DND-41 (cell line): Measurements from ENCODE around the gene HNRNPD.

Experiments
- ATAC-seq: fragments of 200-7000 bp; cut with Tn5 transposase; 3 replicates; pipeline ENCODE4 v1.9.1; 2021; ENCODE audit warnings: low read depth; ENCODE audit not compliant: insufficient read depth
- DNase-seq: peaks from one replicate; pipeline ENCODE4 v3.0.0-alpha.2; 2020
- H2AFZ ChIP-seq: 2 replicates; pipeline ENCODE4 v1.6.0; 2012; ENCODE audit warnings: low read depth, low read length
- H3K27ac ChIP-seq: 2 replicates; pipeline ENCODE4 v1.5.1; 2012; ENCODE audit warnings: low read length, inconsistent platforms
- H3K27me3 ChIP-seq: fragments of 200-600 bp; sonication (generic); 2 replicates; pipeline ENCODE4 v1.6.0; 2012; ENCODE audit warnings: low read length, mild to moderate bottlenecking, inconsistent platforms; ENCODE audit not compliant: insufficient read depth, poor library complexity
- H3K36me3 ChIP-seq: 2 replicates; pipeline ENCODE4 v1.5.1; 2012; ENCODE audit warnings: low read length, inconsistent platforms; ENCODE audit not compliant: insufficient read depth
- H3K4me1 ChIP-seq: 2 replicates; pipeline ENCODE4 v1.5.1; 2012; ENCODE audit warnings: mild to moderate bottlenecking, low read length; ENCODE audit not compliant: insufficient read depth
- H3K4me2 ChIP-seq: 2 replicates; pipeline ENCODE4 v1.6.0; 2012; ENCODE audit warnings: mild to moderate bottlenecking, moderate library complexity, low read length, inconsistent platforms; ENCODE audit not compliant: insufficient read depth
- H3K4me3 ChIP-seq, 2 experiments: fragments of 200-600 bp in 1 of 2; shearing (Covaris generic) in 1 of 2; 2 replicates each; pipeline ENCODE4 v1.5.1; 2012 to 2016; ENCODE audit warnings: inconsistent platforms in 2 of 2, low read length in 2 of 2, mild to moderate bottlenecking in 2 of 2, low read depth in 1 of 2, moderate library complexity in 1 of 2
- H3K79me2 ChIP-seq: 2 replicates; pipeline ENCODE4 v1.6.0; 2012; ENCODE audit warnings: low read length, inconsistent platforms; ENCODE audit not compliant: insufficient read depth
- H3K9ac ChIP-seq: 2 replicates; pipeline ENCODE4 v1.6.0; 2012; ENCODE audit warnings: low read depth, mild to moderate bottlenecking, inconsistent platforms, low read length, moderate library complexity
- H3K9me3 ChIP-seq: 2 replicates; pipeline ENCODE4 v1.5.1; 2012; ENCODE audit warnings: low read length, moderate library complexity, mild to moderate bottlenecking, inconsistent platforms; ENCODE audit not compliant: insufficient read depth, severe bottlenecking
- H4K20me1 ChIP-seq: 2 replicates; pipeline ENCODE4 v1.6.0; 2012; ENCODE audit warnings: low read length; ENCODE audit not compliant: insufficient read depth
- EZH2 ChIP-seq: IDR thresholded peaks from 3 replicates; pipeline ENCODE4 v1.6.1; 2012; ENCODE audit warnings: borderline replicate concordance, low read depth, mild to moderate bottlenecking, moderate library complexity, low read length, inconsistent platforms; ENCODE audit not compliant: severe bottlenecking
- TF ChIP-seq, protein P1 (sequence below): IDR thresholded peaks from 2 replicates; pipeline ENCODE4 v1.5.1; 2012; ENCODE audit warnings: borderline replicate concordance, low read length, moderate library complexity, mild to moderate bottlenecking; ENCODE audit not compliant: poor library complexity, severe bottlenecking; ENCODE audit errors: extremely low read depth

Gene HNRNPD, protein sequence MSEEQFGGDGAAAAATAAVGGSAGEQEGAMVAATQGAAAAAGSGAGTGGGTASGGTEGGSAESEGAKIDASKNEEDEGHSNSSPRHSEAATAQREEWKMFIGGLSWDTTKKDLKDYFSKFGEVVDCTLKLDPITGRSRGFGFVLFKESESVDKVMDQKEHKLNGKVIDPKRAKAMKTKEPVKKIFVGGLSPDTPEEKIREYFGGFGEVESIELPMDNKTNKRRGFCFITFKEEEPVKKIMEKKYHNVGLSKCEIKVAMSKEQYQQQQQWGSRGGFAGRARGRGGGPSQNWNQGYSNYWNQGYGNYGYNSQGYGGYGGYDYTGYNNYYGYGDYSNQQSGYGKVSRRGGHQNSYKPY

DNA sequence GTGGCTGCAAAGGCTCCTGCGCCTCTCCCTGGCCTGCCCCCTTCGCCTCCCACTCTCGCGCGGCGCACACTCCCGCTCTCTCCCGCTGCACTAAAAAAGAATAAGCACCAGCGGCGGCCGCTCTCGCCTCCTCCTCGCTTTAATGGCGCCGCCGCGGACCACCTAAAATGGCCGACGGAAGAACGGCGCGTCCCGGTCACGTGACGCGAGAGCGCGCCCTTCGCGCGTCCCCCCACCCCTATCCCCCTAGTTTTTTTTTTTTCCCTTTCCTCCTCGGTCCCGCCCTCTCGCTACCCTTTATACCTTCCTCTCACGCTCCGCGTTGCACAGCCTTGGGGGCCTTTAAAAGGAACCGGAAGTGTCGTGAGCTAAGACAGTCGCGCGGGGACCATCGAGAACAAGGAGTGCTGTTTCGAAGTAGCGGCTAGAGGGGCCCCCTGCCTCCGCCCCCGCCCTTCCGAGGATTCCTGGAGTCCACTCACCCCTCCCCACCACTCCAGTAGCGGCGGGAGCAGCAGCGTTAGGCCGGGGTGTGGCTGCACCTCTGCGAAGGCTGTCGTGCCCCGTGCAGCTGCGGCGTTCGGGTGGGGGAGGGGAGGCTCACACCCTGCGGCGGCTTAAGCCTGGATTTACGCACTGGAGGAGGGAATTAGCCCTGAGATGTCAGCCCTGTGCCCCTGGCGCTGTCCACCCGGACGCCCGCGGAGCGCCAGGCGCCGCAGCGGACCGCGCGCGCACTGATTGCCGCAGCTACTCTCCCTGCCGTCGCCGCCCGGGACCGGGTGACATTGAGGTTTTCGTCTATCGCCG, at the start of gene HNRNPD:
TSS of gene HNRNPD (minus strand) at position 176 of the 810 bp plus-strand sequence. CDS start 313 bp downstream, outside the sequence.
- H3K27ac ChIP-seq = peak within 1 kb of the TSS; percentile 94
- DNase-seq = peak; percentile 98
- peaks cover 46% of the 10 kb centered on the region for H3K36me3 ChIP-seq
- H3K4me2 ChIP-seq = peak within 1 kb of the TSS; percentile 84
- ATAC-seq = peak; percentile 87
- peaks cover 82% of the 10 kb centered on the region for H3K79me2 ChIP-seq
- peaks cover 39% of the 10 kb centered on the region for H3K4me1 ChIP-seq
- no peaks in the 10 kb centered on the region for H3K9me3 ChIP-seq
- H3K27me3 ChIP-seq = no peaks in the 10 kb centered on the region
- peaks cover 42% of the 10 kb centered on the region for H4K20me1 ChIP-seq
- peak within 1 kb of the TSS; percentile 95 for H3K9ac ChIP-seq
- H3K4me3 ChIP-seq = peak within 1 kb of the TSS; percentile 76 to 92
- H2AFZ ChIP-seq = peak within 1 kb of the TSS; percentile 78
- TF ChIP-seq, protein P1, sequence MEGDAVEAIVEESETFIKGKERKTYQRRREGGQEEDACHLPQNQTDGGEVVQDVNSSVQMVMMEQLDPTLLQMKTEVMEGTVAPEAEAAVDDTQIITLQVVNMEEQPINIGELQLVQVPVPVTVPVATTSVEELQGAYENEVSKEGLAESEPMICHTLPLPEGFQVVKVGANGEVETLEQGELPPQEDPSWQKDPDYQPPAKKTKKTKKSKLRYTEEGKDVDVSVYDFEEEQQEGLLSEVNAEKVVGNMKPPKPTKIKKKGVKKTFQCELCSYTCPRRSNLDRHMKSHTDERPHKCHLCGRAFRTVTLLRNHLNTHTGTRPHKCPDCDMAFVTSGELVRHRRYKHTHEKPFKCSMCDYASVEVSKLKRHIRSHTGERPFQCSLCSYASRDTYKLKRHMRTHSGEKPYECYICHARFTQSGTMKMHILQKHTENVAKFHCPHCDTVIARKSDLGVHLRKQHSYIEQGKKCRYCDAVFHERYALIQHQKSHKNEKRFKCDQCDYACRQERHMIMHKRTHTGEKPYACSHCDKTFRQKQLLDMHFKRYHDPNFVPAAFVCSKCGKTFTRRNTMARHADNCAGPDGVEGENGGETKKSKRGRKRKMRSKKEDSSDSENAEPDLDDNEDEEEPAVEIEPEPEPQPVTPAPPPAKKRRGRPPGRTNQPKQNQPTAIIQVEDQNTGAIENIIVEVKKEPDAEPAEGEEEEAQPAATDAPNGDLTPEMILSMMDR = peak; percentile 10
- TF ChIP-seq EZH2 = no peak

GRCh38 chr4:82422616-82423015, 48.8 kb upstream of the HNRNPD start:
- H4K20me1 ChIP-seq = peaks cover 68% of the 10 kb centered on the region
- H3K4me2 ChIP-seq = no peak overlapping the region
- no peak for DNase-seq
- no peak overlapping the region for H3K27ac ChIP-seq
- peak; percentile 4; the same call in 2 of the 3 replicates for ATAC-seq
- H3K9ac ChIP-seq = no peak overlapping the region
- peaks cover 6% of the 10 kb centered on the region for H3K27me3 ChIP-seq
- peaks cover 46% of the 10 kb centered on the region for H3K36me3 ChIP-seq
- H3K9me3 ChIP-seq = no peaks in the 10 kb centered on the region
- no peak for TF ChIP-seq EZH2
- TF ChIP-seq, protein P1 = no peak
- H3K4me1 ChIP-seq = peaks cover 28% of the 10 kb centered on the region
- no peak overlapping the region for H3K4me3 ChIP-seq
- H3K79me2 ChIP-seq = peaks cover 25% of the 10 kb centered on the region
- H2AFZ ChIP-seq = no peak overlapping the region

DNA sequence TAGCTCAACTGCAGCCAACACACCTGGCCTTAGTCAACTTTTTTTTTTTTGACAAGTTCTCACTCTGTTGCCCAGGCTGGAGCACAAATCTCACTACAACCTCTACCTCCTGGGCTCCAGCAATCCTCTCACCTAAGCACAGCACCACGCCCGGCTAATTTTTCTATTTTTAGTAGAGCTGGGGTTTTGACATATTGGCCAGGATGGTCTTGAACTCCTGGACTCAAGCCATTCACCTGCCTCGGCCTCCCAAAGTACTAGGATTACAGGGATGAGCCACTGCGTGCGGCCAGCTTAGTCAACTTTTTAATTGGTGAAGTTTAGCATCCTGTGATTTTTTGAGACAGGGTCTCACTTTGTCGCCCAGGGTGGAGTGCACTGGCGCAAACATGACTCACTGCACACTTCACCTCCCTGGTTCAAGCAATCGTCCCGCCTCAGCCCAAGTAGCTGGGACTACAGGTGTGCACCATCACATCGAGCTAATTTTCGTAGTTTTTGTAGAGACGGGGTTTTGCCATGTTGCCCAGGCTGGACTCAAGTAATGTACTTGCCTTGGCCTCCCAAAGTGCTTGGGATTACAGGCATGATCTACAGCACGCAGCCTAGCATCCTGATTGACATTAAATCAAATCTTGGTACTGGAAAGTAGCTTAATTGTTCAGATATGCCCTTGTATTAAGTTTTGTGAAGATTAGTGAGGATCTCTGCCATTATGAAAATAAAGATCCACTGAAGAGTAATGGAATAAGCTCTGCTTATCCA, 48.2 kb upstream of the HNRNPD start:
- DNase-seq (peak; percentile 32), ATAC-seq (peak; percentile 46)
- Histone ChIP-seq H4K20me1 (peaks cover 61% of the 10 kb centered on the region), H3K27me3 (peaks cover 10% of the 10 kb centered on the region), H3K9me3 (no peaks in the 10 kb centered on the region), H3K4me3 (no peak overlapping the region), H3K4me1 (peaks cover 21% of the 10 kb centered on the region), H3K9ac (no peak overlapping the region), H3K36me3 (peaks cover 39% of the 10 kb centered on the region), H2AFZ (no peak overlapping the region), H3K4me2 (no peak overlapping the region), H3K27ac (no peak overlapping the region), H3K79me2 (peaks cover 19% of the 10 kb centered on the region)
- TF ChIP-seq, protein P1 = no peak
- TF ChIP-seq EZH2 = no peak
